Measurements from ENCODE around the gene ZNF555.

DNA sequence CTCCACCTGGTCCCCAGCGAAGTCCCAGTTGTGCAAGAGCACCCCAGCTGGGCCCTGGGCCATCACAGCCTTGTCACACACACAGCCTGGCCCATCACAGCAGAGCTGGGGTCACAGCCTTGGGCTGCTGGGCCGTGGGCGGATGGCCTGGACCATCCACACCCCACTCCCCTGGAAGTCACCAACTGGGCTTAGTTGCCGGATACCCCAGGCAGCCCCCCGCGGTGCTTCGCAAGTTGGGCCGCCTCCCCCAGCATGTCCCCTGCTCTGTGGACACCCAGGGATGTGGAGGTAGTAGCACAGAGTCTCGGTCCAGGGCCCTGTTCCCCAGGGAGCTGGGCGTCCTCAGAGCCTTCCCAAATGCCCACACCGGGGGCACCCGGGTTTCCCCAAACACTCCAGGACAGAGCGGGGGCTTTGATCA, 26.1 kb upstream of the ZNF555 start:
- TF ChIP-seq POLR2AphosphoS5 (IDR thresholded peaks at IDR 0.05) = no peak
- TF ChIP-seq, protein P1, sequence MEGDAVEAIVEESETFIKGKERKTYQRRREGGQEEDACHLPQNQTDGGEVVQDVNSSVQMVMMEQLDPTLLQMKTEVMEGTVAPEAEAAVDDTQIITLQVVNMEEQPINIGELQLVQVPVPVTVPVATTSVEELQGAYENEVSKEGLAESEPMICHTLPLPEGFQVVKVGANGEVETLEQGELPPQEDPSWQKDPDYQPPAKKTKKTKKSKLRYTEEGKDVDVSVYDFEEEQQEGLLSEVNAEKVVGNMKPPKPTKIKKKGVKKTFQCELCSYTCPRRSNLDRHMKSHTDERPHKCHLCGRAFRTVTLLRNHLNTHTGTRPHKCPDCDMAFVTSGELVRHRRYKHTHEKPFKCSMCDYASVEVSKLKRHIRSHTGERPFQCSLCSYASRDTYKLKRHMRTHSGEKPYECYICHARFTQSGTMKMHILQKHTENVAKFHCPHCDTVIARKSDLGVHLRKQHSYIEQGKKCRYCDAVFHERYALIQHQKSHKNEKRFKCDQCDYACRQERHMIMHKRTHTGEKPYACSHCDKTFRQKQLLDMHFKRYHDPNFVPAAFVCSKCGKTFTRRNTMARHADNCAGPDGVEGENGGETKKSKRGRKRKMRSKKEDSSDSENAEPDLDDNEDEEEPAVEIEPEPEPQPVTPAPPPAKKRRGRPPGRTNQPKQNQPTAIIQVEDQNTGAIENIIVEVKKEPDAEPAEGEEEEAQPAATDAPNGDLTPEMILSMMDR (IDR thresholded peaks at IDR 0.05 in 8 of 11, conservative IDR thresholded peaks at IDR 0.05 in 3 of 11) = no peak
